ENCODE measurements around the gene FAM131B.
A peak's percentile ranks its signal among the peaks of the same experiment; 100 is the strongest.
"Not testable (repeated sequence)": the region's sequence is repeated elsewhere in the genome, so short reads cannot be mapped to it uniquely, and the experiment has no call there.

Gene FAM131B

GRCh38 chr7:143362131-143363015 is at the start of gene FAM131B:
TSS of gene FAM131B (minus strand) at chr7:143362713. CDS start at chr7:143362603, 110 bp downstream.
- DNase-seq: no peak

- DNase-seq: no peak
These were observed 49.6 kb upstream of the FAM131B start for GRCh38 chr7:143411976-143412708.

GRCh38 chr7:143410521-143411004 is 48.0 kb upstream of the FAM131B start:
- no peak for DNase-seq

GRCh38 chr7:143408686-143409561 is 46.4 kb upstream of the FAM131B start, which contains the start of gene EPHA1:
TSS of gene EPHA1 (minus strand) at chr7:143408856. CDS start at chr7:143408805, 51 bp downstream.
- DNase-seq: peak; percentile 40

- no peak for DNase-seq
These were observed 45.8 kb upstream of the FAM131B start for GRCh38 chr7:143408252-143408685.

- no peak for DNase-seq
These were observed 45.1 kb upstream of the FAM131B start for GRCh38 chr7:143407287-143408251.

GRCh38 chr7:143406002-143406357 is 43.5 kb upstream of the FAM131B start:
- DNase-seq: no peak

GRCh38 chr7:143405173-143406001 is 42.9 kb upstream of the FAM131B start:
- DNase-seq: no peak

GRCh38 chr7:143402233-143402632 is 39.7 kb upstream of the FAM131B start:
- DNase-seq: not testable (repeated sequence)

GRCh38 chr7:143401265-143401664 is 38.8 kb upstream of the FAM131B start:
- DNase-seq: no peak

- no peak for DNase-seq
These were observed 37.1 kb upstream of the FAM131B start for GRCh38 chr7:143399642-143400041.

GRCh38 chr7:143399151-143399550 is 36.6 kb upstream of the FAM131B start:
- DNase-seq: no peak

- no peak for DNase-seq
These were observed 36.1 kb upstream of the FAM131B start for GRCh38 chr7:143398616-143399015.

- no peak for DNase-seq
These were observed 35.4 kb upstream of the FAM131B start for GRCh38 chr7:143397710-143398530.

GRCh38 chr7:143396625-143397556 is 34.4 kb upstream of the FAM131B start:
- DNase-seq: no peak

- no peak for DNase-seq
These were observed 33.7 kb upstream of the FAM131B start for GRCh38 chr7:143396182-143396581.

- DNase-seq: no peak
These were observed 33.0 kb upstream of the FAM131B start for GRCh38 chr7:143395187-143396149.
